K562 (cell line): ENCODE results near the gene TMEM203.

Experiments used
- PATZ1 ChIP-seq: fragments of 250-450 bp; sonication (Bioruptor Pico); IDR thresholded peaks from 2 replicates; pipeline ENCODE4 v1.5.0; 2020; ENCODE audit warnings: mild to moderate bottlenecking, borderline replicate concordance
- POLR2A ChIP-seq: fragments of 450-650 bp; conservative IDR thresholded peaks from 2 replicates; pipeline ENCODE4 v1.6.1; 2016
- RAD21 ChIP-seq, 2 experiments: fragments of 250-450 bp in 1 of 2; fragments of 450-650 bp in 1 of 2; sonication (Bioruptor Pico) in 1 of 2; formaldehyde crosslinking in 1 of 2; IDR thresholded peaks in 1 of 2; conservative IDR thresholded peaks in 1 of 2; 2 replicates each; pipeline versions ENCODE4 v1.4.0 to v1.8.0; 2020 to 2022; ENCODE audit warnings: mild to moderate bottlenecking in 2 of 2, moderate library complexity in 1 of 2

- TF ChIP-seq RAD21 (CRISPR knock-in tag; conservative IDR thresholded peaks at IDR 0.05 in 1 of 2, IDR thresholded peaks at IDR 0.05 in 1 of 2) (no peak), PATZ1 (CRISPR knock-in tag) (no peak), POLR2A (peak; percentile 85)
Observed at GRCh38 chr9:137205126-137206069, at the start of gene TMEM203, which contains the start of gene NDOR1.
